Measurements from ENCODE around the gene CSRNP2. TPM values are rescaled to one million over a fixed set of nuclear protein-coding genes. Genes with fewer than 3 reads are reported as not detected.
"Not testable (repeated sequence)": the region's sequence is repeated elsewhere in the genome, so short reads cannot be mapped to it uniquely, and the experiment has no call there.

The CSRNP2 gene
- total RNA-seq, 6 donors from 2014 or later: 20.3 to 29.6 (median 23.5) TPM

GRCh38 chr12:51018956-51019355 lies 64.4 kb downstream of the CSRNP2 start:
- WGBS, 2 donors: 85 to 87% methylated on average over 2 of the region's 2 CpGs
- H3K9me3 ChIP-seq: no peaks in the 10 kb centered on the region

GRCh38 chr12:51017452-51017851 lies 65.9 kb downstream of the CSRNP2 start:
- no peak for TF ChIP-seq POLR2A (IDR thresholded peaks at IDR 0.05)
- TF ChIP-seq POLR2AphosphoS5 (IDR thresholded peaks at IDR 0.05): no peak
- no peak for TF ChIP-seq EP300 (IDR thresholded peaks at IDR 0.05)
- TF ChIP-seq CTCF (IDR thresholded peaks at IDR 0.05): no peak
- Histone ChIP-seq H3K9me3 (no peaks in the 10 kb centered on the region), H3K36me3 (no peaks in the 10 kb centered on the region), H3K4me1 (peaks cover 26 to 59% (median 44%) of the 10 kb centered on the region in 4 donors), H3K4me3 (no peak overlapping the region), H3K27me3 (no peaks in the 10 kb centered on the region), H3K27ac (no peak overlapping the region)
- DNase-seq (no peak), ATAC-seq (ENCODE audit: low FRiP score in 2 of 2) (no peak)

More at GRCh38 chr12:51018956-51019355, 64.4 kb downstream of the CSRNP2 start:
- Histone ChIP-seq H3K27ac (no peak overlapping the region), H3K36me3 (no peaks in the 10 kb centered on the region), H3K27me3 (no peaks in the 10 kb centered on the region), H3K4me3 (no peak overlapping the region), H3K4me1 (peaks cover 20 to 58% (median 45%) of the 10 kb centered on the region in 4 donors)
- no peak for ATAC-seq (ENCODE audit: low FRiP score in 2 of 2)
- TF ChIP-seq POLR2AphosphoS5 (IDR thresholded peaks at IDR 0.05) (no peak), EP300 (IDR thresholded peaks at IDR 0.05) (no peak), POLR2A (IDR thresholded peaks at IDR 0.05) (no peak), CTCF (IDR thresholded peaks at IDR 0.05) (no peak)
- DNase-seq: no peak

- H3K27me3 ChIP-seq; DNase-seq; H3K36me3 ChIP-seq; H3K9me3 ChIP-seq; ATAC-seq (ENCODE audit: low FRiP score in 2 of 2); H3K4me3 ChIP-seq; H3K27ac ChIP-seq: not testable (repeated sequence)
- WGBS, 2 donors: 79 to 87% methylated on average over 9 of the region's 9 CpGs
- H3K4me1 ChIP-seq: peaks cover 30 to 51% (median 39%) of the 10 kb centered on the region in 4 donors
These were observed 68.9 kb downstream of the CSRNP2 start for GRCh38 chr12:51014467-51014866.

- peaks cover 0 to under 1% (median 0%) of the 10 kb centered on the region in 4 donors for H3K36me3 ChIP-seq
- H3K4me1 ChIP-seq: peaks cover 30 to 58% (median 37%) of the 10 kb centered on the region in 4 donors
- no peak for TF ChIP-seq EP300 (IDR thresholded peaks at IDR 0.05)
- no peak for TF ChIP-seq POLR2AphosphoS5 (IDR thresholded peaks at IDR 0.05)
- TF ChIP-seq POLR2A (IDR thresholded peaks at IDR 0.05): no peak
- no peak for TF ChIP-seq CTCF (IDR thresholded peaks at IDR 0.05)
- no peaks in the 10 kb centered on the region for H3K27me3 ChIP-seq
- ATAC-seq (ENCODE audit: low FRiP score in 2 of 2) (no peak), DNase-seq (no peak)
- no peaks in the 10 kb centered on the region for H3K9me3 ChIP-seq
- peak overlapping the region in 2 of 4 donors; percentile 51 to 70 for H3K27ac ChIP-seq
- 89 to 93% methylated on average over 7 of the region's 7 CpGs for WGBS, 2 donors
- no peak overlapping the region for H3K4me3 ChIP-seq
These were observed 70.0 kb downstream of the CSRNP2 start for GRCh38 chr12:51013441-51013840.

GRCh38 chr12:51012570-51013236 lies 70.7 kb downstream of the CSRNP2 start:
- peaks cover 30 to 57% (median 36%) of the 10 kb centered on the region in 4 donors for H3K4me1 ChIP-seq
- TF ChIP-seq EP300 (IDR thresholded peaks at IDR 0.05) (peak in 2 of 4 donors; percentile 13 to 36), POLR2A (IDR thresholded peaks at IDR 0.05) (no peak), POLR2AphosphoS5 (IDR thresholded peaks at IDR 0.05) (no peak), CTCF (IDR thresholded peaks at IDR 0.05) (no peak)
- no peaks in the 10 kb centered on the region for H3K9me3 ChIP-seq
- H3K36me3 ChIP-seq: peaks cover 0 to 8% (median 3%) of the 10 kb centered on the region in 4 donors
- peak in 1 of 2 donors; percentile 46 for ATAC-seq (ENCODE audit: low FRiP score in 2 of 2)
- H3K4me3 ChIP-seq: no peak overlapping the region
- WGBS, 2 donors: 35 to 48% methylated on average over 5 of the region's 5 CpGs
- H3K27me3 ChIP-seq: no peaks in the 10 kb centered on the region
- H3K27ac ChIP-seq: peak overlapping the region in 3 of 4 donors; percentile 51 to 72 (median 53)
- DNase-seq: no peak
